Loucy (cell line): ENCODE measurements around the gene RHBDD3.

Experiments
- EZH2phosphoT487 ChIP-seq: fragments of 200-600 bp; IDR thresholded peaks from 2 replicates; pipeline ENCODE4 v1.6.1; 2018; ENCODE audit warnings: antibody characterized with exemption, mild to moderate bottlenecking, moderate library complexity, borderline replicate concordance
- TF ChIP-seq, protein P1 (sequence below): fragments of 200-600 bp; sonication (generic); conservative IDR thresholded peaks from 2 replicates; pipeline ENCODE4 v1.5.1; 2014; ENCODE audit warnings: mild to moderate bottlenecking, antibody characterized with exemption, low read length

- TF ChIP-seq, protein P1, sequence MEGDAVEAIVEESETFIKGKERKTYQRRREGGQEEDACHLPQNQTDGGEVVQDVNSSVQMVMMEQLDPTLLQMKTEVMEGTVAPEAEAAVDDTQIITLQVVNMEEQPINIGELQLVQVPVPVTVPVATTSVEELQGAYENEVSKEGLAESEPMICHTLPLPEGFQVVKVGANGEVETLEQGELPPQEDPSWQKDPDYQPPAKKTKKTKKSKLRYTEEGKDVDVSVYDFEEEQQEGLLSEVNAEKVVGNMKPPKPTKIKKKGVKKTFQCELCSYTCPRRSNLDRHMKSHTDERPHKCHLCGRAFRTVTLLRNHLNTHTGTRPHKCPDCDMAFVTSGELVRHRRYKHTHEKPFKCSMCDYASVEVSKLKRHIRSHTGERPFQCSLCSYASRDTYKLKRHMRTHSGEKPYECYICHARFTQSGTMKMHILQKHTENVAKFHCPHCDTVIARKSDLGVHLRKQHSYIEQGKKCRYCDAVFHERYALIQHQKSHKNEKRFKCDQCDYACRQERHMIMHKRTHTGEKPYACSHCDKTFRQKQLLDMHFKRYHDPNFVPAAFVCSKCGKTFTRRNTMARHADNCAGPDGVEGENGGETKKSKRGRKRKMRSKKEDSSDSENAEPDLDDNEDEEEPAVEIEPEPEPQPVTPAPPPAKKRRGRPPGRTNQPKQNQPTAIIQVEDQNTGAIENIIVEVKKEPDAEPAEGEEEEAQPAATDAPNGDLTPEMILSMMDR = no peak
- no peak for TF ChIP-seq EZH2phosphoT487
Measured at GRCh38 chr22:29284196-29284595, 16.4 kb upstream of the RHBDD3 start.
